Putamen (tissue), 1 donor: Measurements from ENCODE around the gene BCAS3.
"Not testable (repeated sequence)": the region's sequence is repeated elsewhere in the genome, so short reads cannot be mapped to it uniquely, and the experiment has no call there.

Experiments
- DNase-seq: peaks from one replicate; pipeline ENCODE4 v3.0.0-alpha.2; 2016; ENCODE audit warnings: low spot score

BCAS3 gene

DNA sequence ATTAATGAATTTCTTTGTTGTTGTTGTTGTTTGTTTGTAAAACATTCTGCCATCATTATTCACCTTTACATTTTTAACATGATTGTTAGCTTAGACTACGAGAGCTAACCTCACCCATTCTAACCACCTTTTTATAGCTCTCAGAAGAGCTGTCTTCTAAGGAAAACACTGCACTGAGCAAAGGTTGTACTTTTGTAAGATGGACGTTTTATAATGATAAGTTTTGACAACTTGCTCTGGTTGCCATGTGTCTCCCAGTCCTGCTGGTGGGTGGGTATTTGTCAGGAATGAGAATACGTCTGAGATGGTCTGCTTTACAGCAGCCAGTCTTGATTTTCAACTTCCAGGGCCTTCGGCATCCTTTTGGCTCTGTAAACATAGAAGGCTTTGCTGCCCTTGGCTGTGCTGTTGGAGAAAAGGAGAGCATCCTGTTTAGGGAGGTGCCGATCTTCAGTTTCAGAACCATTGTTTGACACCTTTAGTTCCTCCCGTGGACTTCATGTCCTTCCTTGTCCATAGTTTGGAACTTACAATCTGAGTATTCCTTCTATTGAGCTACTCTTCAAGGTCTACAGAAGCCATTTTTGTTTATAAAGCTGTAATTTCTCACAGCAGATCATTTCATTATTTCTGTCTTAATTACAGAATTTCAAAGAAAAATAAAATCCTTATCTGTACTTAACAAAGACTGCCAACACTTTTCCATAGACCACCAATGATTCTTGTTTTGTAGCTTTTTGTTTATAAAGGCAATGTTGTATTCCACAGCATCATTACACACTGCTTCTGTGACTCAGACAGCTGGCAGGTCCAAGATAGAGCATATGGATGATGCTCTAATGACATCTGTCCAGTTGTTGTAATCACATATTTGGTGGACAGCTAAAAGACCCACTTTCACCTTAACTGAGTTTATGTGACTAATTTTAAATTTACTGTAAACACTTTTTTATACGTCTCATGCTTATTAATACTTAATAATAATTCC, 451.9 kb downstream of the BCAS3 start:
- DNase-seq = no peak

DNA sequence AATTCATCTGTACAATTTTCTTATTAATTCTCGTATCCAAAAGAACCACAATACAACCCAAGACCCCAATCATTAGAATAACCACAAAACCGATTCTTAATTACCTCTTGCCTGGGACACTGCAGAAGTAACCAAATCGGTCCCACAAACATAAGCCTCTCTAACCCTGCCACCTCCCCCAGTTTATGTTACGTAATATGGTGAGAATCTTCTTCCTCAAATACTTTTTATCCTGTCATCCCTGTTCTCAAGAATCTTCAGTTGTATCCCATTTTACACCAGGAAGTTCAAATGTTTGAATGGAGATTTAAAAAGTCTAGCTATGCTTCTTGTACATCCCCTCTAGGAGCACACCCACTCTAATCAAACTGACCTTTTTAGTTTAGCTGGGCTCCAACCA, 452.7 kb downstream of the BCAS3 start:
- DNase-seq = no peak

DNA sequence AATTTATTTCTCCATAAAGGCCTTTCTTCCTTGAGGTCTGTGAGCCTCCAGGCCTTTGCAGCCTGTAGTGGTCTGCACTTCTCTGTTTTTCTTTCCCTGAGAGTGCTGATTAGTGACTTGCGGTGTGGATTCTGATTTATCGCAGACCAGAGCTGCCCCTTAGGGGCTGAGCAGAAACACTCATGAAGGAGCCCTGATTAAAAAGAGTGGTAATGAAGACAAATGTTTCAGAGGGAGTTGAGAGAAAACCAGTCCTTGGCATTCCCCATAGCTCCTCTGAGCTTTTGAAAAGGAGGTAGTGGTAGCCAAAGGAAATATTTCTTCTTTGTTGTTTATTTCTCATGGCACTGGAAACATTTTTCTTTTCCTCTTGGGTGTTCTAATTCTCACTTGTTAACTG, 453.9 kb downstream of the BCAS3 start:
- no peak for DNase-seq

DNA sequence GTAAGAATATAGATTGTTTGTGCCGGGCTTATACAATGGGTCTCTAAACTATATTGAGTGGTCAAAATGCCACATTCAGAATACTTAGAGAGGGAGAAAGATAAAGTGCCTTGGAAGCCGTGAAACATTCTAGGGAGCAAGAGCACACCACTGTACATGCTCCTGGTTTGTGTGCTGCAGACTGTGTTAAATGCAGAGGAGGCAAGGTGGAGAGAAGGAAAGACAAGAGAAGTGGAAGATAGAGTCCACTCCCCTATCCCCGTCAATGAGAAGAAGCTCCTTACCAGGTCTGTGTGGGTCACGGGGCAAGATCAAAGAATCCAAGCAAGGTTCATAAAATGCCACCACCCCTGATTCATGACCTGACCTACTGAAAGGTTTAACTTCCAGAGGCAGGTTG, 454.9 kb downstream of the BCAS3 start:
- DNase-seq = no peak

DNA sequence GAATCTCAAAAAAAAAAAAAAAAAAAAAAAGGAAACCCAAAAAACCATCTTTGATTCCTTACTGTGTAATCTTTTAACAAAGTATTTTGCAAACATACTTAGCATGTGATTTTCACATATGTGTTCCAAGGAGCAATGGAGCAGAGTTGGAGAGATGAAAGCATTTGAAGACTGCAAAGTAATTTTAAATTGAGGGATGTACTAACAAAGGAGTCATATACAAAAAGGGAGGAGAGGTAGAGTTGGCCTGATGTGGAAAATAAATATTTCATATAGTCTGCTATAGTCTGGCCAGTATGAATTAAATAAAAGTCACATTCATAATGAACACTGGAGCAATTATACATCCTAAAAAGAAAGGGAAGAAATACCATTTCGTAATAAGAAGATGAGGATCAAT, 456.2 kb downstream of the BCAS3 start:
- DNase-seq = no peak

DNA sequence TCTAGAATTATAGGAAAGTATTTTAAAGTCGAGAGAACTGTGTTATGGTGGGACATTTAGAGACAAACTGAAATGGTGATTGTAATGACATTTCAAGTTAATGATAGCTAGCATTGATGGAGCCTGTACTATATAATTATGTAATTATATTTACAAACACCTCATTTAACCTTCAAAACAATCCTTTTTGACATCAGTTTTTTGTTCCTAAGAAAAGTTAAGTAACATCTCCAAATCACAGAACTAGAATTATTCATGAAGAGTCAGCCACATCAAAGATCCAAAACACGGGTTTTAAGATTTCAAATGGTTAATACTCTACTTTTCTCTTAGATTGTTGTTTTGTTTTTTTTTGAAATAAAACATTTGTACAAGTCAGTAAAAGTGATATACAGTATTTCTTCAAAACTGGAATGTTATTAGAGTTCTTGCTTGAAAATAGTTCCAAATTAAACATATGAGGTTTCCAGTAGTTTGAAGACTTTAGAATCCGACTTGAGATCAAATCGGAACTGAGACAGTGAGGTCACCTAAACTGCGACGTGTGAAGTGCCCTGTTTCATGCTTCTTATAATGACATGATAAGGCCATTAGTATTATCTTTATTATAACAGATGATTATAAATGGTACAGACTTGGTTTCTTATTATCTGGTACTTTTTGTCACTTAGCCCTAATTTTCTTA, 457.0 kb downstream of the BCAS3 start:
- no peak for DNase-seq

DNA sequence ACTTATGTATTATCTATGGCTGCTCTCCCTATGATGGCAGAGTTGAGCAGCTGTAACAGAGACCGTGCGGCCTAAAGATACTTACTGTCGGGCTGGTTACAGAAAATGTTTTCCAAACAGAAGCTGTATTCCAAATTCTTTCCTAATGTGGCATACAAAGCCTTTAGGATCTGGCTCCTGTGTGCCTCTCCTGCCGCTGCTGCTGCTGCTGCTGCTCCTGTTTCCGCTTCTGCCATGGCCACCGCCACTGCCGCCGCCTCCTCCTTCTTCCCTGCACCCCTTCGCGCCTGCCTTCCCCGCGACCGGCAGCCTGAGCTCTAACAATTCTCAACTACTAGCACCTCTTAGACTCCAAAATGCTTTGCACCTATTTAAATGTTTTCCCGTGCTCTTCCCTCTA, 458.1 kb downstream of the BCAS3 start:
- DNase-seq = no peak

DNA sequence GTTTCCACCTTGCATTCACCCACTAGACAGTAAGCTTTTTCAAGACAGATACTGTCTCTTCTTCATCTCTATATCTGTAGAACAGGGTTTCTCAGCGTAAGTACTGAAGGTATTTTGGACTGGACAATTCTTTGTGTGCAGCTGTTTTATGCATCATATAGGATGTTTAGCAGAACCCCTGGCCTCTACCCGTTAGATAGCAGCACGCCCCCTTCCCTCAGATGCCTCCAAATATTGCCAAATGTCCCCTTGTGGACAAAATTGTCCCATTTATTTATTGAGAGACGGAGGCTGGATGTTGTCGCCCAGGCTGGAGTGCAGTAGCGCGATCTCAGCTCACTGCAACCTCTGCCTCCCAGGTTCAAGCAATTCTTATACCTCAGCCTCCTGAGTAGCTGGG, 458.6 kb downstream of the BCAS3 start:
- DNase-seq = no peak

DNA sequence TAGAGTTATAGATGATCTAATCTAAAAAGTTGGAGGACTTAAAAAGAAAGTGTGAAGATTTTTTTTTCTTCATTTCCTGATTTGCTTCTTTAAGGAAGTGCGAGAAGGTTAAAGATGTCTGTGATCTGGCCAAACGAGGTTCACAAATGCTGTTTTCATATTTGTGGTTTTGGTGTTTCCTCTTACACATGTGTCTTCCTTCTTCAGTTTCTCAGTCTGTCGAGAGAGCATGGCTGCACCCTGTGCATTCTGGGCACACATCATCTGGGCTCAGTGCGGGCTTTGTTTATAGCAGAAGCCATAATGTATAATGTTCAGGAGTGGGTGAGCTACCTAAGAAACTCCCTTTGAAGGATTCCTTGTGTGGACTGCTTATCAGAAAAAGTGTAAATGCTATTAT, 461.6 kb downstream of the BCAS3 start:
- no peak for DNase-seq

DNA sequence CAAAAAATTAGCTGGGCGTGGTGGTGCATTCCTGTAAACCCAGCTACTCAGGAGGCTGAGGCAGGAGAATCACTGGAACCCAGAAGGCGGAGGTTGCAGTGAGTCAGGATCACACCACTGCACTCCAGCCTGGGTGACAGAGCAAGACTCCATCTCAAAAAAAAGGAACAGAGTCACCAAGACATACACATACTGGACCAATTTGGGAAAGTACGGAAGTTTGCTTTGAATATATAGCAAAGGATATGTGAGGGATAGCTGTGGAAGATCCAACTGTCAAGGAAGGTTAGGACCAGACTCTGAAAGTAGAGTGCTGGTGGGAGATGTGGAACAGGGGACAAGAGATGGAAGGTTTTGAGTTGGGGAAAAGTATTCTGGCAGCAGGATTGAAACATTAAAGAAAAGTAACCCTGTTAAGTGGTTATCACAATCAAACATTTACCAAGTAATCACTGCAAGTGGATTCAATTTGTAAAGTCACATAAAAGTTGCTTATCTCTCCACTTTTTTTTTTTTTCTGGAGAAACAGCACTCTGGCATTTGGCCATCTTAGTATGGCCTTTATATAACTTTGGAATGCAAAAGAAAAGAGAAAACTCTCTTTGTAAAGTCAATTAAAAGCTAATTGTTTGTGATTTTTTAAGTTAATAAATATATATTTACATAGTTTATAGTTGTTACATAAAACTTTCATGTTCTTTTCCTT, 462.6 kb downstream of the BCAS3 start:
- DNase-seq = no peak

DNA sequence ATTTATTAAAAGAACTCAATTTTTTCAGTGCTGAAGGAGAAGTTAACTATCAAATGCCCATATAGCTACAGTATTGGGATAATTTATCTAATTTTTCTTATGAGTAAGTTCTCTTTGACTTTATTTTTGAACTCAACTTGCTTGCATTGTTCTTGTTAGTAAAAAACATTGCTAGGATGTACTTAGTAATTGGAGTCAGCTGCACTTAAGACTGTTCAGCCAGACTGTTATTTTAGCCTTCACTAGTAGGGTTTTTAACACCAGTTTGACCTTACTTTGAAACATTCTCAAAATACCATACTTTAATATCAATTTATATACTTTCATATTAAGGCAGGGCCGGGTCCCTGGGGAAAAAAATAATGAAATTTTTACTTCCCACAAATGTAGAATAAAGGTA, 465.4 kb downstream of the BCAS3 start:
- DNase-seq = no peak

DNA sequence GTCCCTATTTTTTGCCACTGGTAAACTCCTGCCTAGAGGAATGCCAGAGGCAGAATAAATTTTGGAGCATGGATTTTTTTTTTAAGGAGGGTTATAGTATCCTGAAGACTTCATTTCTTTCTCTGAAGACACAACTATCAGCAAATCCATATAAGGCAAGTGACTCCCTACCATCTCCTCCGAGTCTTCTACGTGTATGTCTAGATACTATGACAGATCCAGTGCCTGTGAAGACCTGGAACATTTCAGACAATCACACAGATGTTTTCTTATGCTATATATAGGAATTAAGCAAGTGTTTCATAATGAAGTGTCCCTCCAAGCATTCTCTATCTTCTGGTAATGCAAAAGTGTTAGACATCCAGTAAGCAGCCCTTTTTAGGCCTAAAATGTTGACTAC, 466.5 kb downstream of the BCAS3 start:
- no peak for DNase-seq

DNA sequence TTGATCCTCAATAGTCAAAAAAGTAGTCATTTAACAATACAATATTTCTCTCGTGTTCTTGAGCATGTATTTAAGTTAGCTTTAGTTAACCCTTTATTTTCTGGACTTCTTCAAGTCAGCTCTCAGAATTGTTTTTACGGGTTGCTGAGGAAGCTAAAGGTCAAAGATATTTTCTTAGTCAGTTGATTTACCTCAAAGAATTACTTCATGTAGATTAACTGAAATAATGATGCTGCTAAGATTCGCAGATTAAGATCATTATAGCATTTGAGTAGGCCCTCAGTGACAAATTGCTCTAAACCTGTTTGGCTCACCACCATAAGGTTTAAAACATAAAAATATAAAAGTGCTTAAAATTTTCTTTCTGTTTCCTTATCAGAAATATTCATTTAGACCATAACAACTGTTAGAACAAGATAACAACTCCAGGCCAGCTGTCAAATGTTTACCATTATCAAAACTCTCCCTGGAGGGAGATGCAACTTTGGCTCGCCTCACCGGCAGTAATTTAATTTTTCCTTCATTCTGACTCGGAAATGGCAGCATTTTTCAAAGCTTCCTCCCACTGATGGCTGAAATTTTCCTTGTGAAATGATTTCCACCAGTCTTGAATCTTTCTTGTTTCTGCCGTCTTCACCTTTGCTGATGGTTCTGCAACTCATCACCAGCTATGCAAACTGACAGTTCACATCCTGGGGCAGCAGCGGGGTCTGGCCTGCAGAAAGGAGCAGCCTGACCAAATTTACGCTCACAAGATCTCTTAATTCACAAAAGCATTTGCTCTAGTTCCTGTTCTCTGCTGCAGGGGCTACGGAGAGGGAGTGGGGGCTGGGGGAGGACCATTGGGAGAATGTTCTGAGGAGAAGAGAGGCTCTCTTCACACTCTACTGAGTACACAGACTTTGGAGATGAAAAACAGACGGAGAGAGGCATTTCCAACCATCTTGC, 467.2 kb downstream of the BCAS3 start:
- no peak for DNase-seq

DNA sequence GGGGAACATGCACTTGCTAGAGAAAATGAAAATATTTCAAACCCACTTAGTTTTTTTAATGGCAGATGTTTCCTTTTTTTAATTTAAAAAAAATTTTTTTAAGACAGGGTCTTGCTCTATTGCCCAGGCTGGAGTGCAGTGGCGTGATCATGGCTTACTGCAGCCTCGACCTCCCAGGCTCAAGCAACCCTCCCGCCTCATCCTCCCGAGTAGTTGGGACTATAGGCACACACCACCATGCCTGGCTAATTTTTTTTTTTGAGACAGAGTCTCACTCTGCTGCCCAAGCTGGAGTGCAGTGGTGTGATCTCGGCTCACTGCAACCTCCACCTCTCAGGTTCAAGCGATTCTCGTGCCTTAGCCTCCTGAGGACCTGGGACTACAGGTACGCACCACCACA, 469.2 kb downstream of the BCAS3 start:
- not testable (repeated sequence) for DNase-seq

DNA sequence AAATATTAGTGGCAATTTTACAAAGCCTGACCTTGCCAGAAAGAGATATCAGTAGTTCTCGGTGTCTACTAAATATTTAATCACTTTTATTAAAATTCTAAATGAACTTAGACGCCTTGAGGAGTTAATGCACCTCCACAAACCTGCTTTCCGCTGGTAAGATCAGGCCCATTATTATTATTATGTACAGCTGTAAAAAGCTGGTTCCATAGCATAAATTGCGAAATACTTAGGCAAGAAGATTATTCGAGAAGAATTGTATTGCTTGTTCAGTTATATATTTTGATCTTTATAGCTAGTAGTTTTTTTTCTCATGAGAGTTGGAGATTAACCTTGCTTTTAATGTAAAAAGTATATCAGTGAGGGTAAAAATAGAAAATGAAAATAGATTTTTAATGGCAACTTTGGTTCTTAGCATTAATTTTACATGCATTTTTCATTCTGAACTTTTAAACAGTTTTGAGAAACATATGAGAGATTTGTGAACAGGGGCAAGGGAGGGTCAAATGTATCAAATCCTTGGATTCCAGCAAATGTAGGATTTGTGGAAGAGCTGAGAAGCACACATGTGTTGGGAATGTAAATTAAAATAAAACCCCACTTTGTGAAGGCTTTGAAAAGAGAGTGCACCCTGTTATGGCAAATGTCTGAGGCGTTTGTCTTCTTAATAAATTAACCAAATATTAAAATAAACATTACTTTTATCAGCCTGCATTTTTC, 471.6 kb downstream of the BCAS3 start:
- DNase-seq = no peak

DNA sequence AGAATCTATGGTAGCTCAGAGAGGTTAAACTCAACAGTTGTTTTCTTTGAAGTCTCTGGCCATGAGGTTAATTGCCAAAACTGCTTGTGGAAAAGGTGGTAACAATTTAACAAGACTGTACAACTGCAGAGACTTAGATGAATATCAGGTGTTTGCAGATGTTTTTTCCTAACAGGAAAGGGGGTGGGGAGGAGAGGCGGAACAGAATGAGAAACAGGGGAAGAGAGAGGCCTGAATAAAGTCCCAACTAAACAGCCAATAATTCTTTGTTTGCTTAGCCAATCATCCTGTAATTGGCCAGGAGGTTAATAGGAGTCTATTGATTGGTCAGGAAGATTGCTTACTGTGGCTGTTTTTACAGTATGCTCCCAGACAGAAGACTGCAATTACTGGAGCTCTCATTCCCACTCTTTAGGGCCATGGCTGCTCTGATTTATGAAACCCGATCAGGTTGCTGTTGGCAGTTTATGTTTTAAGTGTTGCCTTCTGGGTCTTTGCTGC, 472.3 kb downstream of the BCAS3 start:
- no peak for DNase-seq

DNA sequence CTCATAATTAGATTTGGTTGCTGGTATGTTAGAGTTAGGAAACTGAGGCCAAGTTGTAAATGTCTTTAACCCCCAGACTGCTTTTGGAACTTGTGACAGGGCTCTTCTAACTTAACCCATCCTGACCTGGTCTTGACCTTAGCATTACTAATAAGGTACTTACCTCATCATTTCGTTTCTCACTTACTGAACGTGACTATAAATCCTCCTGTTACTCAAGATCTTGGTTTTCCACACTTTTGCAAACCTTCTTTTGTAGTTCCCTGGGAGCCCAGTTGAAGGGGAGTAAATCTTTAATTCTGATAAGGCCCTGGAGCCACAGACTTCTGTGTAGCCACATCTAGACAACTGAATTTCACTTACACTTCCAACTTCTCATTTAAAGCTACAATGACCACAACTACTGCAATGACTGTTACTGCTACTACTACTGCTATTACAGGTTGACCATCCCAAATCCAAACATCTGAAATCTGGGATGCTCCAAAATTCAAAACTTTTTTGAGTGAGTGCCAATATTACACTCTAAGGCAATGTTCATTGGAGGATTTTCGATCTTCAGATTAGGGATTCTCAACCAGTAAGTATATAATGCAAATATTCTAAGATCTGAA, 473.1 kb downstream of the BCAS3 start:
- no peak for DNase-seq

DNA sequence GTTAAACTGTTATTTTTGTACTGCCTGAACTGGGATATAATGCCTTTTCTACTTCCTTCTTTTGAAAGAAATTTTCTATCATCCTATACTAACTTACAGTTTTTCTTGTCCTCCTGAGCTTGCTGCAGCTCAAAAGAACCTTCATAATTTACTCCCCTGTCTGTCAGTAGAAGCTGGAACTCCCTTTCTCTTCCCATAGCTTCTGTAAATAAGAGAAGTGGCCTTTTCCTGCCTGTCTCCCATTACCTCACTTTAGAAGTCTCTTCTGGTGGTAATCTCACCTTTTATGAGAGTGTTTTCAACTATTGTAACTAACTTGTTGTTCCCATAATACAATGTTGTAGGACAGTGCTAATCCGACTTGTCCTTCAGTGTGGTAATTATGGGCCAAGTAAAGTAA, 475.2 kb downstream of the BCAS3 start:
- DNase-seq = no peak

DNA sequence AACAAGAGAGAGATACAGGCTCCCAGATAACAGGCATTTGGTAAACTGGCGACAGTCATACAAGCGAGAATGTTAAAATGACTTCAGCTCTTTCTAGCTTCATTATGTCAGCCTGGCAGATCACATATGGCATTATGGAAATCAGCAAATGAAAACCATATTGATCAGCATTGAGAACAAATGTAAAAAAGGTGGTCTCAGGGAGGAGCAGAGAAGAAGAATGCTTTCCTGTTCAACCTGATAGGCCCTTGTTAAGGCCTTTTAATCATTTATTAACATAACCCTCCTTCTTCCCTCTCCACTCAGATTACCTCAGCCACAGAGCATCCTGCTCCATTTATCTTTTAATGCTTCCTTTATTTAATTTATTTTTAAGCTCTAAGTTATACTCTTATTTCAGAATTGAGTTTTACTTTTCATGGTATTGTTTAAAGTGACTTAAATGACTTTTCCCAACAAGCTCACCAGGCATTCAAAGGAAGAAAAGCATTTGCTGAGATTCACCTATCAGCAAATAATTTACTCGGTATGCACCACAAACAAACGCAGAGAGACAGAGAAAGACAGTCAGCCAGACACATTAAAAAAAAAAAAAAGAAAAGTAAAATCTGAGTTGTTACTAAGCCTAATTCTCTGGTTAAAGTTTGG, 478.1 kb downstream of the BCAS3 start:
- DNase-seq = no peak
